Measurements from ENCODE around the gene PVALB.

- TF ChIP-seq FOS (IDR thresholded peaks at IDR 0.05; ENCODE audit: low read depth, low read length) (no peak), POLR2A (IDR thresholded peaks at IDR 0.05; ENCODE audit: low read depth, low read length) (no peak), USF2 (IDR thresholded peaks at IDR 0.05; ENCODE audit: low read depth, low read length) (no peak), BHLHE40 (IDR thresholded peaks at IDR 0.05; ENCODE audit: low read depth, low read length) (no peak)
- TF ChIP-seq, protein P1, sequence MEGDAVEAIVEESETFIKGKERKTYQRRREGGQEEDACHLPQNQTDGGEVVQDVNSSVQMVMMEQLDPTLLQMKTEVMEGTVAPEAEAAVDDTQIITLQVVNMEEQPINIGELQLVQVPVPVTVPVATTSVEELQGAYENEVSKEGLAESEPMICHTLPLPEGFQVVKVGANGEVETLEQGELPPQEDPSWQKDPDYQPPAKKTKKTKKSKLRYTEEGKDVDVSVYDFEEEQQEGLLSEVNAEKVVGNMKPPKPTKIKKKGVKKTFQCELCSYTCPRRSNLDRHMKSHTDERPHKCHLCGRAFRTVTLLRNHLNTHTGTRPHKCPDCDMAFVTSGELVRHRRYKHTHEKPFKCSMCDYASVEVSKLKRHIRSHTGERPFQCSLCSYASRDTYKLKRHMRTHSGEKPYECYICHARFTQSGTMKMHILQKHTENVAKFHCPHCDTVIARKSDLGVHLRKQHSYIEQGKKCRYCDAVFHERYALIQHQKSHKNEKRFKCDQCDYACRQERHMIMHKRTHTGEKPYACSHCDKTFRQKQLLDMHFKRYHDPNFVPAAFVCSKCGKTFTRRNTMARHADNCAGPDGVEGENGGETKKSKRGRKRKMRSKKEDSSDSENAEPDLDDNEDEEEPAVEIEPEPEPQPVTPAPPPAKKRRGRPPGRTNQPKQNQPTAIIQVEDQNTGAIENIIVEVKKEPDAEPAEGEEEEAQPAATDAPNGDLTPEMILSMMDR (conservative IDR thresholded peaks at IDR 0.05; ENCODE audit: low read depth, low read length) = no peak
These were observed 33.1 kb downstream of the PVALB start for GRCh38 chr22:36783743-36784142.
